ENCODE data around the gene RFNG. TPM values are rescaled to one million over a fixed set of nuclear protein-coding genes. Genes with fewer than 3 reads are reported as not detected.

RFNG gene
- total RNA-seq, 2 donors from 2014 or later: 30.6 to 32.1 TPM

GRCh38 chr17:82062076-82062983 lies 10.7 kb upstream of the RFNG start:
- no peak for DNase-seq
- no peak overlapping the region for H3K4me3 ChIP-seq
- intact Hi-C loops (cut with DNase I): no loop called here
- peaks cover 19% of the 10 kb centered on the region for H3K36me3 ChIP-seq
- H3K9me3 ChIP-seq: no peaks in the 10 kb centered on the region
- no peak for TF ChIP-seq CTCF (IDR thresholded peaks at IDR 0.05)
- H3K4me1 ChIP-seq: peaks cover 8% of the 10 kb centered on the region
- H3K9ac ChIP-seq (ENCODE audit: low read depth in 2 of 2, low read length in 2 of 2): no peak overlapping the region
- H3K27me3 ChIP-seq: no peaks in the 10 kb centered on the region
- no peak overlapping the region for H3K27ac ChIP-seq

- Histone ChIP-seq H3K27ac (no peak overlapping the region), H3K9me3 (no peaks in the 10 kb centered on the region), H3K27me3 (no peaks in the 10 kb centered on the region), H3K4me1 (peaks cover 8% of the 10 kb centered on the region), H3K9ac (ENCODE audit: low read depth in 2 of 2, low read length in 2 of 2) (no peak overlapping the region), H3K36me3 (peaks cover 19% of the 10 kb centered on the region), H3K4me3 (no peak overlapping the region)
- intact Hi-C loops (cut with DNase I): no loop called here
- no peak for DNase-seq
- TF ChIP-seq CTCF (IDR thresholded peaks at IDR 0.05): no peak
Observed at GRCh38 chr17:82061047-82061925, 9.7 kb upstream of the RFNG start.

- intact Hi-C loops (cut with DNase I): no loop called here
- H3K27ac ChIP-seq: no peak overlapping the region
- no peak overlapping the region for H3K9ac ChIP-seq (ENCODE audit: low read depth in 2 of 2, low read length in 2 of 2)
- no peaks in the 10 kb centered on the region for H3K27me3 ChIP-seq
- TF ChIP-seq CTCF (IDR thresholded peaks at IDR 0.05): no peak
- no peak for DNase-seq
- H3K36me3 ChIP-seq: peaks cover 19% of the 10 kb centered on the region
- no peaks in the 10 kb centered on the region for H3K9me3 ChIP-seq
- no peak overlapping the region for H3K4me3 ChIP-seq
- H3K4me1 ChIP-seq: peaks cover 8% of the 10 kb centered on the region
Observed at GRCh38 chr17:82060614-82061013, 9.0 kb upstream of the RFNG start.

- no peak overlapping the region for H3K9ac ChIP-seq (ENCODE audit: low read depth in 2 of 2, low read length in 2 of 2)
- intact Hi-C loops (cut with DNase I): no loop called here
- no peak overlapping the region for H3K4me3 ChIP-seq
- no peaks in the 10 kb centered on the region for H3K9me3 ChIP-seq
- no peak overlapping the region for H3K27ac ChIP-seq
- no peak for DNase-seq
- no peak for TF ChIP-seq CTCF (IDR thresholded peaks at IDR 0.05)
- no peaks in the 10 kb centered on the region for H3K27me3 ChIP-seq
- peaks cover 19% of the 10 kb centered on the region for H3K36me3 ChIP-seq
- peaks cover 8% of the 10 kb centered on the region for H3K4me1 ChIP-seq
Observed at GRCh38 chr17:82060001-82060380, 8.4 kb upstream of the RFNG start.

- no peaks in the 10 kb centered on the region for H3K9me3 ChIP-seq
- peaks cover 19% of the 10 kb centered on the region for H3K36me3 ChIP-seq
- H3K9ac ChIP-seq (ENCODE audit: low read depth in 2 of 2, low read length in 2 of 2): no peak overlapping the region
- no peak for DNase-seq
- H3K4me1 ChIP-seq: peaks cover 4% of the 10 kb centered on the region
- H3K4me3 ChIP-seq: no peak overlapping the region
- no peak overlapping the region for H3K27ac ChIP-seq
- intact Hi-C loops (cut with DNase I): no loop called here
- no peak for TF ChIP-seq CTCF (IDR thresholded peaks at IDR 0.05)
- H3K27me3 ChIP-seq: no peaks in the 10 kb centered on the region
Observed at GRCh38 chr17:82059272-82060000, 7.8 kb upstream of the RFNG start.

All from colonic mucosa (tissue), 4 donors.